GM12801 (cell line): ENCODE data around the gene TMEM179.

Experiments
- TF ChIP-seq, protein P1 (sequence below): IDR thresholded peaks from one replicate; pipeline ENCODE4 v1.5.1; 2011; ENCODE audit warnings: control low read depth; ENCODE audit not compliant: insufficient read length; ENCODE audit errors: extremely low read depth

Gene TMEM179

DNA sequence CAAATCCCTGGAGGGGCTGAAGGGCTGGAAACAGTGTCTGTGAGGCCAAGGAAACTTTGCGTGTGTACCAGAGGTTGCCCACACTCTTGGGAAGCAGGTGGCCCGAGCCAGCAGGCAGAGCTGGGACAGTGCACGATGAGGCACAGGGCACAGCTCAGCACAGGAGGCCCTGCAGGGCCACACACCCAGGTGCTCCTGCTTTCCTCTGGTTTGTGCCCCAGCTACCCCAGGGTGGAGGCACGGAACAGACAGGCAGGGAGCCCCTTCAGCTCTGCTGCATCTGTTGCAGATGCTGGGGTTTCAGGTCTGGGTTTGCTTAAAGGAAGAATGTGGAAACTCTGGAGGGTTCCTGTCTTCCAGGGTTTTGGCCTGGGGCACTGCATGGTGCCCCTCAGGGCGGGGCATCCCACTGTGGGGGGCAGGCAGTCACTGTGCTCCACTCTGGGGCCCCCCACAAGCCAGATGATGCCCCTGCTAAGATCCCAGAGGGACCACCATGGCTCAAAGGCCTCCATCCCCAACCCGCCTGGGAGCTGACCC is 8.6 kb downstream of the TMEM179 start:
- TF ChIP-seq, protein P1, sequence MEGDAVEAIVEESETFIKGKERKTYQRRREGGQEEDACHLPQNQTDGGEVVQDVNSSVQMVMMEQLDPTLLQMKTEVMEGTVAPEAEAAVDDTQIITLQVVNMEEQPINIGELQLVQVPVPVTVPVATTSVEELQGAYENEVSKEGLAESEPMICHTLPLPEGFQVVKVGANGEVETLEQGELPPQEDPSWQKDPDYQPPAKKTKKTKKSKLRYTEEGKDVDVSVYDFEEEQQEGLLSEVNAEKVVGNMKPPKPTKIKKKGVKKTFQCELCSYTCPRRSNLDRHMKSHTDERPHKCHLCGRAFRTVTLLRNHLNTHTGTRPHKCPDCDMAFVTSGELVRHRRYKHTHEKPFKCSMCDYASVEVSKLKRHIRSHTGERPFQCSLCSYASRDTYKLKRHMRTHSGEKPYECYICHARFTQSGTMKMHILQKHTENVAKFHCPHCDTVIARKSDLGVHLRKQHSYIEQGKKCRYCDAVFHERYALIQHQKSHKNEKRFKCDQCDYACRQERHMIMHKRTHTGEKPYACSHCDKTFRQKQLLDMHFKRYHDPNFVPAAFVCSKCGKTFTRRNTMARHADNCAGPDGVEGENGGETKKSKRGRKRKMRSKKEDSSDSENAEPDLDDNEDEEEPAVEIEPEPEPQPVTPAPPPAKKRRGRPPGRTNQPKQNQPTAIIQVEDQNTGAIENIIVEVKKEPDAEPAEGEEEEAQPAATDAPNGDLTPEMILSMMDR, result no peak

DNA sequence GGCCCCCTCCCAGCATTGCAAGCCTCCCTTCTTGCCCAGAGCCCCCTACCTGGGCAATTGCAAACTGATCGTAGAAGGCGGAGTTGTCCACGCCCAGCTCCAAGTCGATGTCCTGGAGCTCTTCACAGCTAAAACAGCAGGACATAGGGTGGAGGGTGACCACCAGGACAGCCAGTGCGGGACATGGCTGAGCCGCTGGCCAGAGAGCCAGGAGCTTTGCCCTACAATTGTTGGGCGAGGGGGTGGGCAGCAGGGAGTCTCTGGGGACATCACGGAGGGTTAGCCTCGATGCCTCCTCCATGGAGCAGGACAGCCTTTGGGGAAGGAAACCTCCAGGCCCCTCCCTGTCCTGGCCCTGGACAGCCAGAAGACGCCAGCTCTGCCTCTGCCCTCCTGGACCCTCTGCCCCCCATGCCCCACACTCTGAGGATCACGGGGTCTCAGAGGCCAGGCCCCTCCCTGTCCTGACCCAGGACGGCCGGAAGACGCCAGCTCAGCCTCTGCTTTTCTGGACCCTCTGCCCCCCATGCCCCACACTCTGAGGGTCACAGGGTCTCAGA is 9.4 kb downstream of the TMEM179 start:
- TF ChIP-seq, protein P1, result no peak

GRCh38 chr14:104594310-104595046 is 10.1 kb downstream of the TMEM179 start:
- TF ChIP-seq, protein P1, result no peak

DNA sequence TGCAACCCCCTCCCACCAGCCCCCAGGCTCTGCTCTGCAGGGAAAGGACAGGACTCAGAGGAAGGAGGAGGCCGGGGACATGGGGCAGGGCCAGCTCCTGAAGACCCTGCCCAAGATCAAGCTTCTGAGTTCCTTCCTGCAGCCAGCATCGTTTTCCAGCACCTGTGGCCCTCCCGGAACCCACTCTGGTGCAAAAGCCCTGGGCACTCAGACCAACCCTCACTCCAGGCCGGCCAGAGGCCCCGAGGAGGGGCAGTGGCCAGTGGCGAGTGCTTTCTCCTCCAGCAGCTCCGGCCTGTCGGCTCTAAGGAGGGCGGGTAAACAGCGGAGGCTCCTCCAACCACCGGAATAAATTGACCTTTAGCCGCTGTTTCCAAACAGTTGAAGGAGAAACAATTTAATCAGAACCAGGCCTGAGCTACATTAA is 10.8 kb downstream of the TMEM179 start:
- TF ChIP-seq, protein P1, result no peak

- TF ChIP-seq, protein P1, result no peak
Observed at GRCh38 chr14:104593241-104593701, 11.3 kb downstream of the TMEM179 start.

GRCh38 chr14:104592785-104593184 is 11.8 kb downstream of the TMEM179 start:
- TF ChIP-seq, protein P1, result no peak

- TF ChIP-seq, protein P1, result no peak
Observed at GRCh38 chr14:104592292-104592672, 12.3 kb downstream of the TMEM179 start.
